HG03064 (cell line): ENCODE measurements around the gene C10orf53.

Experiments
- ATAC-seq: cut with Tn5 transposase; IDR thresholded peaks from one replicate; pipeline ENCODE4 v1.9.1; 2021; ENCODE audit warnings: low read depth; ENCODE audit not compliant: unreplicated experiment

C10orf53 gene

DNA sequence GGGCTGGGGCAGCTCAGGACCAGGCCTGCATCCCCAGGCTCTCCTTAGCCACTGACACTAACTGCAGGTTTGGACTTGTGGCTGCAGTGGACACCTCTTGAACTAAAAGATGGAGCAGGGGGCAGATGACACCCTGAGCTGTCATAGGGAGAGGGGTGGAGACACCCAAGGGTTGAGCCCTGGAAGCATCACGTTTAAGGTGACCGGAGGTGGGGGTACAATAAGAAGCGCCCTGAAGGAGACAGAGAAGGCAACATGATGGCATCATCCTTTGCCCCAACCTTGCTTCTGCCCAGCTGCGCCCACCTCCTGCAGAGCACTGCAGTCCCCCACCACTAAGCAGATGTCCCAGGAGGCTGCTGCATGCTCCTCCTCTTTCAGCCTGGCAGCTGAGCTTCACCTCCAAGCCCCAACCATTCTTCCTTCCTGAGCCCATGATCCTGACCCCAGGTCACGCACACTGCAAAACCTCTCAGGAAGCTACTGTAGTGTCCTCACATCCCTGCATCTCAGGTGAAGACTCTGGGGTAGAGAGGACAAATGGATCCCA lies 57.2 kb downstream of the C10orf53 start:
- ATAC-seq: no peak

- ATAC-seq: no peak
Measured at GRCh38 chr10:49737474-49738201, 58.2 kb downstream of the C10orf53 start.

DNA sequence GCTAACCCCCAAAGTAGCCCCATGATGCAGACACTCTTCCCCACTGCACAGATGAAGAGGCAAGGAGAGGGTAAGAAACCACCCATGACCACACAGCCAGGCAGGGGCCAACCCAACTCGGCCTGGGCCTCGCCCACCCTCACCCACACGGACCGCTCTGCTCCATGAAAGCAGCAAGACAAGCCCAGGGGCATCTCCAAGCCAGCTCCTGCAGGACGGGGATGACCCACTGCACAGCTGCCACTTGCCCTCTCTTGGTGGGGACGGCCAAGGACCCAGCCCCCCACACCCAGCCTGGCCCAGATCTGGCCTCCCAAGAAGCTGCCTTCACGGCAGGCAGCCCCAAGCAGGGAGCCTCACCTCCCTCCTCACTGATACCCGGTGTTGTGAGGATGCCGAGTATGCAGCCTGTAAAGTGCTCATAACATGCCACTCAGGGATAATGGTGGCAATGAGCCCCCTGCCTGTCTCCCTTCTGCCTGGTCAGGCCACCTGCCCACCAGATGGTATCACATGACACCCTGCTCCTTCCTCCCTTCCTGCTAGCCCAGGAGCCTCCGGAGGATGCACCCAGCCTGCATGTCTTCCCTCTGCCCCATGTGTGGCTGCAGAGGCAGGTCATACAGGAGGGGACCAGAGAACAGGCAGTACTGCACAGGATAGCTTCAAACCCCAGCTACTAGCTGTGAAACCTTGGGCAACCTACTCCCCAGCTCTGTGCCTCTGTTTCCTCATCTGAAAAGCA lies 59.3 kb downstream of the C10orf53 start:
- no peak for ATAC-seq

- no peak for ATAC-seq
Measured at GRCh38 chr10:49739426-49739825, 60.0 kb downstream of the C10orf53 start.

DNA sequence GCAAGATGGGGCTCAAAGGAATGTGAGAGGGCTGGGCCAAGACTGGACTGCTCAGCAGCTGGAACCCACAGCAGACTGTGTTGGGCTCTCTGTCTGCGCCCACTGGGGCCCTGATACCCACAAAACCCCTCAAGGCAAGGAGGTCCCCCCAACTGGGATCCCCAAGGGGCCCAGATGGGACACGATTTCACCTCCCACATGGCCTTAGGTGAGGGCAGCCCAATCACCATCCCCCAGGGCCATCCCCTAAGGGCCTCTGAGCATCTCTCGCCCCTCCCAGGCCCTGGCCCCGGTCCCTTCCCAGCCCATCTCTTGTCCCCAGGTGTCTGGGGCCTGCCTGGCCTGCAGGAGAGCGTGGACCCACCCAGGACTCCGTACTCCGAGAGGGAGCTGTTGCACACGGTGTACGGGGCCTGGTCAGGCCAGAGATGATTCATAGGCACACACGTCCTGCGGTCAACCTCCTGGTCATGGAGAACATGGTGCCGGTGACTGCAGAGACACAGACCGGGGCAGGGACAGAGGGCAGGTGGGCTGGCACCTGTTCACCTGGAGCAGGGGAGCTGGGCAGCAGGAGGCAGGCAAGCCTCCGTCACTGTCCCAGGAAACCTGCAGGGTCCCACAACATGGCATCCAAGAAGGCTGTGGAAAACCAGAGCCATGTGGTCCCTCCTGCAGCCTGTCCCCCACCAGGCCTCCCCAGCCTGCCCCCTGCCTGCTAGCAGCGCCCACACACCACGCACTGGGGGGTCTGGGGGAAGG lies 61.1 kb downstream of the C10orf53 start:
- ATAC-seq: no peak

- no peak for ATAC-seq
Measured at GRCh38 chr10:49741108-49741995, 61.9 kb downstream of the C10orf53 start.

DNA sequence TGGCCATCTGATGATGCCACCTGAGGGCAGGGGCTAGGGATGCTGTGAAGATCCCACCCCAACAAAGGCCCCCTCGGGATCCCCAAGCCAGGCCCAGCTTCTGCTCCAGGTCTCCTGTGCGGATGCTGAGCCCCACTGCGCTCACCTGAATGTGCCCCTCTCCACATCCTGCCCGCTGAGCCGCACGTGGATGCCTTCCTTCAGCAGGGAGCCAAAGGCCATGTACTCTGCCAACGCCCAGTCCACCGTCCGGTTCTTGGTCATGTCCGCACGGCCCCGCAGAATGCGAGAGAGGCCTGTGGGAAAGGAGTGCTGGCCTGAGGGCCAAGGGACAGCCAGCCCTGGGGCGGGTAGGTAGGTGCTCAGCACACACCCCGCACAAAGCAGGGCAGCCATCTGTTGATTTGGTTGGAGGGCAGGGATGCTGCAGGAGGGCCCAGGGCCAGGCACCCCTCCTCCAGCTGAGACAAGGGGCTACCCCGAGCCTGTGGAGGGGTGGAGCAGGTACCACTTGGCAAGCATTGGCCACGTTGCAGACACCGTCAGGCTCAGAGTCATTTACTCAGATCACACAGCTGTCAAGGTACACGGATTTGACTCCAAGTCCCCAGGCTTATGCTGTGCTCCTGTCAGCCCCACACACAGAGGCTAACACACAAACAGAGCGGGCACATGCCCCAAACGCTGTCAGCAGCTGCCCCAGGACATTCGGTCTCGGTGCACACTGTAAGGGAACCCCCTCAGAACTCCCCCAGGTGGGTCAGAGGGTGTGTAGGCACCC lies 63.4 kb downstream of the C10orf53 start:
- no peak for ATAC-seq

- no peak for ATAC-seq
Measured at GRCh38 chr10:49743464-49744075, 64.1 kb downstream of the C10orf53 start.

- no peak for ATAC-seq
Measured at GRCh38 chr10:49744091-49744685, 64.7 kb downstream of the C10orf53 start.

DNA sequence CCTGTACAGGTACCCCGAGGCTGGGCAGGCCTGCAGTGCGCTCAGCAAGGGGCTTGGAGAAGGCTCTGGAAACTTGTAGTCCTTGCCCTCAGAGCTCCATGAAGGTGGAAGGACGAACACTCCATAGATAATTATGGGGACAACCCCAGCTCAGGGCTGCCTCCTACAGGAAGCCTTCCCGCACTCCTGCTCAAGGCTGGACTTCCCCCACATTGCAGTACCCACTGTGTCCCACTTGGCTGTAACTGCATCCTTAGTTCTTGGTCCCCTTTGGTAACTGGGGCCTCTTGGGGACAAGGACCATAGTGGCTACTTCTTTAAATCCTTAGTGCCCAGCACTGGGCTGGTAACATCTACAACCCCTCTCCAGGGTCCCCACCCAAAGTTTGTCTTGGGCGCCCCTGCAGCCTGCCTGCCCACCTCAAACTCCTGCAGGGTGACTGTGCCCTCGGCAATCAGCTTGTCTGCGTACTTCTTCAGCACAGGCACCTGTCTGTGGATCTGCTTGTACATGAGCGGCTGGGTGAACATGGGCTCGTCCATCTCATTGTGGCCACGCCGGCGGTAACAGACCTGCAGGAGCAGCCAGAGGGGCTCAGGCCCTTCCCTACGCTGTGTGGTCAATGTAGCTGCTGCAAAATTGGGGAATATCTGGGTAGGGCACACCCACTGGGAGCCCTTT lies 65.6 kb downstream of the C10orf53 start:
- no peak for ATAC-seq

DNA sequence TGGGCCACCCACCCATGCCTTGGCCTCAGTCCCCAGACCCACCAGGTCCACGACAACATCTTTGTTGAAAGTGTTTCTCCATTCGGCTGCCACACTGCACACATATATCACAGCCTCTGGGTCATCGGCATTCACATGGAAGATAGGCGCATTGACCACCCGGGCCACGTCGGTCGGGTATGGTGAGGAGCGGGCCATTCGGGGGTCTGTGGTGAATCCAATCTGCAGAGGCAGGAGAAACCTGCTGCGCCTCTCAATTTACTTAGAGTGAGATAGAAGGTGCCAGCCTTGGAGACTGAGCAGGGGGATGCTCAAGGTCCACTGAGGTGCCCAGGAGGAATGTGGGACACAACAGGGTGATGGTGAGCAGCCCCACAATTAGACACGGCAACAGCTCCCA lies 66.3 kb downstream of the C10orf53 start:
- ATAC-seq: no peak

DNA sequence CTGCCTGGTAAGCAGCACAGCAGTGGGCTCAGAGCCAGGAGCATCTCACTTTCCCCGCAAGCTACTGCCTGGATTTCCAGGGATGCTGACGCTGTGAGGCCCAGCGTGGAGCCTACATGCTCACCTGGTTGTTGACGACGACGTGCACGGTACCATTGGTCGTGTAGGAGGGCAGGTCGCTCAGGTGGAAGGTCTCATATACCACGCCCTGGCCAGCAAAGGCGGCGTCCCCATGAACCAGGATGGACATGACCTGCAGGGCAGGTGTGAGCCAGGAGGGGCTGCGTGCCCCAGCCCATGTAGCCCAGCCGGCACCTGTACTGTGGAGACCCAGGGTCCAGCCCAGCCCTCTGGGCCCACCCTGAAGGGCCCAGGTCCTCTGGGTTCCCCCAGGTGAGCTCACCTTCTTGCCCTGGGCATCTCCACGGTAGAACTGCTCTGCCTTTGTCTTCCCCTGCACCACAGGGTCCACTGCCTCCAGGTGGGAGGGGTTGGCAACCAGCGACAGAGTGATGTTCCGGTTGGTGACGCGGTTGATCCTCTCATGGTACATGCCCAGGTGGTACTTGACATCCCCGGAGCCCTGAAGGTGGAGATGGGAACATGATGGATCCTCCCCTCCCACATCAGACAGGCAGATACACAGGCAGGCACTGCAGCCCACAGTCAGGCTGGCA lies 67.3 kb downstream of the C10orf53 start:
- ATAC-seq: no peak
